ENCODE measurements around the gene SLC44A3.
"Not testable (repeated sequence)": the region's sequence is repeated elsewhere in the genome, so short reads cannot be mapped to it uniquely, and the experiment has no call there.

The SLC44A3 gene

GRCh38 chr1:94940738-94941137 lies 120.6 kb downstream of the SLC44A3 start:
- DNase-seq, result no peak

- not testable (repeated sequence) for DNase-seq
Measured at GRCh38 chr1:94941480-94941879, 121.3 kb downstream of the SLC44A3 start.

- no peak for DNase-seq
Measured at GRCh38 chr1:94942171-94943128, 122.3 kb downstream of the SLC44A3 start.
